Naive thymus-derived CD4-positive, alpha-beta T cell (primary cell): Measurements from ENCODE around the gene CD24. TPM values are rescaled to one million over a fixed set of nuclear protein-coding genes. Genes with fewer than 3 reads are reported as not detected.
A peak's percentile ranks its signal among the peaks of the same experiment; 100 is the strongest.
"Not testable (repeated sequence)": the region's sequence is repeated elsewhere in the genome, so short reads cannot be mapped to it uniquely, and the experiment has no call there.

Experiments used
- ATAC-seq: fragments of 150-1000 bp; cut with Tn5 transposase; 2 replicates; pipeline ENCODE4 v1.10.0; 2021; ENCODE audit warnings: mild to moderate bottlenecking, moderate library complexity
- CTCF ChIA-PET: fragments of 350-600 bp; sonication (Branson Sonifier 250); formaldehyde crosslinking; loops from one replicate; lab custom pipeline; 2021; ENCODE audit warnings: antibody characterized with exemption; lab: Charles Lee
- POLR2A ChIA-PET: fragments of 350-600 bp; sonication (Branson Sonifier 250); formaldehyde crosslinking; loops from one replicate; lab custom pipeline; 2021; ENCODE audit warnings: antibody characterized with exemption, inconsistent platforms; lab: Charles Lee
- DNase-seq, 9 donors: peaks; one replicate each; pipeline versions ENCODE4 v3.0.0 to v3.0.0-alpha.2; 2020 to 2022; ENCODE audit warnings: mixed read lengths in 1 of 9
- H3K27ac ChIP-seq: one replicate; pipeline ENCODE4 v1.7.0; 2013; ENCODE audit warnings: mild to moderate bottlenecking, low read depth, low read length, moderate library complexity
- H3K27me3 ChIP-seq, 2 donors: one replicate each; pipeline ENCODE4 v1.7.0; 2013; ENCODE audit warnings: low read length in 2 of 2, mild to moderate bottlenecking in 2 of 2, moderate library complexity in 2 of 2; ENCODE audit not compliant: control insufficient read depth in 2 of 2, insufficient read depth in 2 of 2
- H3K36me3 ChIP-seq, 3 experiments: 1 replicate in 2 of 3; 2 replicates in 1 of 3; pipeline ENCODE4 v1.7.0; 2013; ENCODE audit warnings: low read length in 3 of 3, mild to moderate bottlenecking in 3 of 3, moderate library complexity in 1 of 3; ENCODE audit not compliant: insufficient read depth in 3 of 3, control insufficient read depth in 2 of 3
- H3K4me1 ChIP-seq, 2 donors: one replicate each; pipeline ENCODE4 v1.7.0; 2013; ENCODE audit warnings: low read length in 2 of 2, mild to moderate bottlenecking in 2 of 2, moderate library complexity in 1 of 2; ENCODE audit not compliant: control insufficient read depth in 2 of 2, insufficient read depth in 2 of 2
- H3K4me3 ChIP-seq: 2 replicates; pipeline ENCODE4 v1.7.0; 2013; ENCODE audit warnings: mild to moderate bottlenecking, low read length
- H3K9me3 ChIP-seq, 3 experiments: 1 replicate in 2 of 3; 2 replicates in 1 of 3; pipeline ENCODE4 v1.7.0; 2013; ENCODE audit warnings: low read length in 3 of 3; ENCODE audit not compliant: control insufficient read depth in 2 of 3
- H3K27ac Mint-ChIP-seq, 9 donors: one replicate each; pipeline ENCODE4 v1.8.0; 2020 to 2022; ENCODE audit warnings: mixed read lengths in 9 of 9, mild to moderate bottlenecking in 8 of 9, moderate library complexity in 5 of 9, inconsistent platforms in 2 of 9
- H3K27me3 Mint-ChIP-seq, 5 donors: one replicate each; pipeline ENCODE4 v1.8.0; 2021 to 2022; ENCODE audit warnings: mixed read lengths in 5 of 5, mild to moderate bottlenecking in 1 of 5
- H3K36me3 Mint-ChIP-seq, 5 donors: one replicate each; pipeline ENCODE4 v1.8.0; 2020 to 2022; ENCODE audit warnings: mixed read lengths in 5 of 5, mild to moderate bottlenecking in 3 of 5, inconsistent platforms in 1 of 5
- H3K4me1 Mint-ChIP-seq, 7 donors: one replicate each; pipeline ENCODE4 v1.8.0; 2020 to 2022; ENCODE audit warnings: mixed read lengths in 7 of 7, mild to moderate bottlenecking in 3 of 7, inconsistent platforms in 1 of 7
- H3K4me3 Mint-ChIP-seq, 10 donors: one replicate each; pipeline ENCODE4 v1.8.0; 2020 to 2022; ENCODE audit warnings: mild to moderate bottlenecking in 10 of 10, mixed read lengths in 10 of 10, moderate library complexity in 6 of 10, inconsistent platforms in 2 of 10
- H3K9me3 Mint-ChIP-seq, 11 donors: one replicate each; pipeline ENCODE4 v1.8.0; 2020 to 2022; ENCODE audit warnings: mixed read lengths in 11 of 11, mild to moderate bottlenecking in 4 of 11, inconsistent platforms in 1 of 11, moderate library complexity in 1 of 11
- intact Hi-C, 2 donors: fragments of 100-400 bp; cut with micrococcal nuclease; formaldehyde crosslinking; loops; one replicate each; pipeline ENCODE4 v1.15.1; 2023
- polyA plus RNA-seq, 2 donors: library from polyadenylated mRNA; unstranded; fragments of 300-500 nt; fragmentation: Illumina TruSeq; gene quantifications; one replicate each; pipeline ENCODE4 v1.2.3, GENCODE V29; 2021
- total RNA-seq, 6 experiments: library from RNA in 5 of 6; stranded (reverse) in 5 of 6; gene quantifications; 1 replicate in 5 of 6; 2 replicates in 1 of 6; pipeline ENCODE4 v1.2.3 and lab custom pipeline; 2021 to 2026

The CD24 gene
- total and polyA plus RNA-seq, 7 experiments from 2014 or later = 0.15 to 3.5 (median 0.42) TPM

GRCh38 chr6:106997392-106998158, 23.0 kb upstream of the CD24 start:
- Mint-ChIP-seq H3K27ac (peak overlapping the region in 1 of 9 donors; percentile 77), H3K36me3 (no peaks in the 10 kb centered on the region), H3K4me3 (peak overlapping the region in 1 of 10 donors; percentile 26), H3K9me3 (no peaks in the 10 kb centered on the region), H3K4me1 (peaks cover 4 to 7% (median 5%) of the 10 kb centered on the region in 7 donors), H3K27me3 (peaks cover 0 to 1% (median 0%) of the 10 kb centered on the region in 5 donors)
- H3K27me3 ChIP-seq = no peaks in the 10 kb centered on the region
- intact Hi-C loops = loop anchor here (1.0 to 5.0 kb wide), 4 partner anchors 390 to 660 kb away; no protein-coding TSS in a partner anchor
- DNase-seq (peak in 8 of 9 donors; percentile 11 to 53 (median 39)), ATAC-seq (peak; percentile 60)
- no peaks in the 10 kb centered on the region for H3K36me3 ChIP-seq
- no peaks in the 10 kb centered on the region for H3K9me3 ChIP-seq
- ChIA-PET POLR2A (no interaction called here), CTCF (interaction anchor here (0.6 to 1.3 kb wide), 4 partner anchors 215 to 708 kb away, joined by 3 to 7 read pairs (median 4); no protein-coding TSS in a partner anchor)
- H3K4me3 ChIP-seq = no peak overlapping the region
- H3K4me1 ChIP-seq = no peaks in the 10 kb centered on the region
- no peak overlapping the region for H3K27ac ChIP-seq

GRCh38 chr6:106995640-106996039, 21.1 kb upstream of the CD24 start:
- intact Hi-C loops = loop anchor here in 1 of 2 donors (5.0 kb wide), 2 partner anchors 388 to 658 kb away; no protein-coding TSS in a partner anchor
- Histone ChIP-seq H3K4me3 (no peak overlapping the region), H3K9me3 (no peaks in the 10 kb centered on the region), H3K27ac (no peak overlapping the region), H3K36me3 (no peaks in the 10 kb centered on the region), H3K27me3 (no peaks in the 10 kb centered on the region), H3K4me1 (no peaks in the 10 kb centered on the region)
- no peak overlapping the region for H3K4me3 Mint-ChIP-seq
- ATAC-seq = no peak
- H3K36me3 Mint-ChIP-seq = no peaks in the 10 kb centered on the region
- DNase-seq = no peak
- ChIA-PET CTCF (no interaction called here), POLR2A (no interaction called here)
- peaks cover 4 to 7% (median 5%) of the 10 kb centered on the region in 7 donors for H3K4me1 Mint-ChIP-seq
- no peaks in the 10 kb centered on the region for H3K9me3 Mint-ChIP-seq
- H3K27me3 Mint-ChIP-seq = peaks cover 0 to 5% (median 0%) of the 10 kb centered on the region in 5 donors
- H3K27ac Mint-ChIP-seq = no peak overlapping the region

GRCh38 chr6:106989737-106990136, 15.2 kb upstream of the CD24 start:
- H3K36me3 Mint-ChIP-seq, H3K9me3 Mint-ChIP-seq, ATAC-seq, H3K27ac ChIP-seq, H3K36me3 ChIP-seq, H3K4me1 Mint-ChIP-seq, H3K9me3 ChIP-seq, DNase-seq, H3K27me3 ChIP-seq, H3K27ac Mint-ChIP-seq, H3K4me3 Mint-ChIP-seq, H3K4me3 ChIP-seq, POLR2A ChIA-PET, intact Hi-C loops, H3K4me1 ChIP-seq: not testable (repeated sequence)
- CTCF ChIA-PET = interaction anchor here (0.7 to 0.8 kb wide), 2 partner anchors 10 to 594 kb away, joined by 3 to 4 read pairs; no protein-coding TSS in a partner anchor
- H3K27me3 Mint-ChIP-seq = peaks cover 0 to 10% (median 7%) of the 10 kb centered on the region in 5 donors

GRCh38 chr6:106988664-106989063, 14.1 kb upstream of the CD24 start:
- ChIA-PET CTCF (no interaction called here), POLR2A (no interaction called here)
- peaks cover 0 to 16% (median 7%) of the 10 kb centered on the region in 5 donors for H3K27me3 Mint-ChIP-seq
- no peak for ATAC-seq
- Histone ChIP-seq H3K36me3 (no peaks in the 10 kb centered on the region), H3K4me1 (no peaks in the 10 kb centered on the region), H3K27ac (no peak overlapping the region), H3K9me3 (no peaks in the 10 kb centered on the region), H3K27me3 (no peaks in the 10 kb centered on the region), H3K4me3 (no peak overlapping the region)
- H3K27ac Mint-ChIP-seq = no peak overlapping the region
- H3K4me1 Mint-ChIP-seq = no peaks in the 10 kb centered on the region
- H3K4me3 Mint-ChIP-seq = no peak overlapping the region
- H3K36me3 Mint-ChIP-seq = no peaks in the 10 kb centered on the region
- intact Hi-C loops = no loop called here
- no peaks in the 10 kb centered on the region for H3K9me3 Mint-ChIP-seq
- DNase-seq = no peak

- peaks cover 22 to 47% (median 27%) of the 10 kb centered on the region in 5 donors for H3K27me3 Mint-ChIP-seq
- H3K9me3 Mint-ChIP-seq = no peaks in the 10 kb centered on the region
- no peak overlapping the region for H3K4me3 ChIP-seq
- H3K27ac Mint-ChIP-seq = no peak overlapping the region
- ATAC-seq (no peak), DNase-seq (no peak)
- intact Hi-C loops = no loop called here
- POLR2A ChIA-PET = no interaction called here
- no peaks in the 10 kb centered on the region for H3K36me3 Mint-ChIP-seq
- no peak overlapping the region for H3K27ac ChIP-seq
- no peaks in the 10 kb centered on the region for H3K4me1 ChIP-seq
- peaks cover 0 to 5% (median 0%) of the 10 kb centered on the region in 7 donors for H3K4me1 Mint-ChIP-seq
- no peaks in the 10 kb centered on the region for H3K27me3 ChIP-seq
- CTCF ChIA-PET = interaction anchor here (0.6 to 1.0 kb wide), 2 partner anchors 641 to 647 kb away, joined by 3 read pairs; no protein-coding TSS in a partner anchor
- no peak overlapping the region for H3K4me3 Mint-ChIP-seq
- no peaks in the 10 kb centered on the region for H3K36me3 ChIP-seq
- no peaks in the 10 kb centered on the region for H3K9me3 ChIP-seq
Measured at GRCh38 chr6:106981926-106982325, 7.4 kb upstream of the CD24 start.

GRCh38 chr6:106980926-106981325, 6.4 kb upstream of the CD24 start:
- POLR2A ChIA-PET = no interaction called here

More at GRCh38 chr6:106980926-106981325, 6.4 kb upstream of the CD24 start:
- Mint-ChIP-seq H3K9me3 (no peaks in the 10 kb centered on the region), H3K36me3 (no peaks in the 10 kb centered on the region), H3K27me3 (peaks cover 27 to 53% (median 37%) of the 10 kb centered on the region in 5 donors), H3K4me3 (no peak overlapping the region), H3K27ac (no peak overlapping the region), H3K4me1 (peaks cover 0 to 5% (median 0%) of the 10 kb centered on the region in 7 donors)
- CTCF ChIA-PET = interaction anchor here (0.7 to 2.4 kb wide), 3 partner anchors 346 to 640 kb away, joined by 3 to 21 read pairs (median 3); no protein-coding TSS in a partner anchor
- no peak overlapping the region for H3K27ac ChIP-seq
- intact Hi-C loops = no loop called here
- H3K9me3 ChIP-seq = no peaks in the 10 kb centered on the region
- ATAC-seq (no peak), DNase-seq (no peak)
- peaks cover 0 to 3% of the 10 kb centered on the region in 2 donors for H3K27me3 ChIP-seq
- H3K4me3 ChIP-seq = no peak overlapping the region
- H3K4me1 ChIP-seq = no peaks in the 10 kb centered on the region
- H3K36me3 ChIP-seq = no peaks in the 10 kb centered on the region
